Esophagus muscularis mucosa (tissue), 3 donors: ENCODE data around the gene ABCC8.

Source experiments
- POLR2A ChIP-seq: fragments of 450-650 bp; IDR thresholded peaks from one replicate; pipeline ENCODE4 v1.6.1; 2017; ENCODE audit warnings: antibody characterized with exemption, moderate library complexity, mild to moderate bottlenecking, low read depth
- TF ChIP-seq, protein P1 (sequence below), 3 experiments: fragments of 200-600 bp in 2 of 3; fragments of 450-650 bp in 1 of 3; sonication (generic) in 2 of 3; IDR thresholded peaks; one replicate each; pipeline ENCODE4 v1.5.1; 2017 to 2019; ENCODE audit warnings: antibody characterized with exemption in 3 of 3, mild to moderate bottlenecking in 2 of 3, moderate library complexity in 1 of 3

DNA sequence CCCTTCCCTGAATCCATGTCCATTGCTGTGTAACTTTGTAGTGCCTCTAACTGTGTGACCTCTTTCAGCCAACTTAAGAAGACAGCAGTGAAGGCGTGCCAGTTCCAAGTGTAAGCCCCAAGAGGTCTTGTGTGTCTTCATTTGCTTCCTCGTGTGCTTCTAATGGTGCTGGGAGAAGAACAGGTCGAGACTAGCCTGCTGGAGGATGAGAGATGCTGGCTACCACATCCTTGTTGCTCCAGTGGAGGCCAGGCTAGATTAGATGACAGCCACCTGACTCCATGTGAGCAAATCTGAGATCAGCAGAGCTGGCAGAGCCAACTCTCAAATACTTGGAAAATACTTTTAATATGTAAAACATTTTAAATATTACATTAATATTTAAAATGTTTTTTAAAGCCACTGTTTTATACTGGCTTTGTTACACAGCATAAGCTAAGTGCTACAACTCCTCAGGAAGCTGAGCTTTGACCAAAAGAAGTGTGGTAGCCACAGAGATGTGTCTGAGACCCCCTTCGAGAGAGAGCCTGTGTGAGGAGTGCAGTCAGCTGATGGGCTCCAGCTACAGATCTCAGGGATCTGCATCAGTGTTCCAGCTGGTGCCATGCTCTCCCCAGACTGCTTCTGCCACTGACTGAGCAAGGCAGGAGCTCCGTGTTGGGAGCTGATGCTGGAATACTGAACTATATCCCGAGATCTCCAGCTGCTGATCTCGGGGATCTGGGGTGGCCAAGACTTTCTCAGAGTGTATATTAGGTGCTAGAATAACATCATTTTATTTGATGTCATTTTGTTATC lies 97.1 kb downstream of the ABCC8 start:
- TF ChIP-seq, protein P1, sequence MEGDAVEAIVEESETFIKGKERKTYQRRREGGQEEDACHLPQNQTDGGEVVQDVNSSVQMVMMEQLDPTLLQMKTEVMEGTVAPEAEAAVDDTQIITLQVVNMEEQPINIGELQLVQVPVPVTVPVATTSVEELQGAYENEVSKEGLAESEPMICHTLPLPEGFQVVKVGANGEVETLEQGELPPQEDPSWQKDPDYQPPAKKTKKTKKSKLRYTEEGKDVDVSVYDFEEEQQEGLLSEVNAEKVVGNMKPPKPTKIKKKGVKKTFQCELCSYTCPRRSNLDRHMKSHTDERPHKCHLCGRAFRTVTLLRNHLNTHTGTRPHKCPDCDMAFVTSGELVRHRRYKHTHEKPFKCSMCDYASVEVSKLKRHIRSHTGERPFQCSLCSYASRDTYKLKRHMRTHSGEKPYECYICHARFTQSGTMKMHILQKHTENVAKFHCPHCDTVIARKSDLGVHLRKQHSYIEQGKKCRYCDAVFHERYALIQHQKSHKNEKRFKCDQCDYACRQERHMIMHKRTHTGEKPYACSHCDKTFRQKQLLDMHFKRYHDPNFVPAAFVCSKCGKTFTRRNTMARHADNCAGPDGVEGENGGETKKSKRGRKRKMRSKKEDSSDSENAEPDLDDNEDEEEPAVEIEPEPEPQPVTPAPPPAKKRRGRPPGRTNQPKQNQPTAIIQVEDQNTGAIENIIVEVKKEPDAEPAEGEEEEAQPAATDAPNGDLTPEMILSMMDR (IDR thresholded peaks at IDR 0.05) = no peak
- TF ChIP-seq POLR2A = no peak
